DMS153 treated with DMSO at 0.1 percent for 48 hours (cell line): ENCODE measurements around the gene ADCY5.
A peak's percentile ranks its signal among the peaks of the same experiment; 100 is the strongest.

Experiments
- DNase-seq: peaks from one replicate; lab custom pipeline; 2025; ENCODE audit not compliant: unreplicated experiment; lab: John Stamatoyannopoulos, UW

Gene ADCY5

GRCh38 chr3:123344175-123344906 lies 104.5 kb downstream of the ADCY5 start:
- no peak for DNase-seq

DNA sequence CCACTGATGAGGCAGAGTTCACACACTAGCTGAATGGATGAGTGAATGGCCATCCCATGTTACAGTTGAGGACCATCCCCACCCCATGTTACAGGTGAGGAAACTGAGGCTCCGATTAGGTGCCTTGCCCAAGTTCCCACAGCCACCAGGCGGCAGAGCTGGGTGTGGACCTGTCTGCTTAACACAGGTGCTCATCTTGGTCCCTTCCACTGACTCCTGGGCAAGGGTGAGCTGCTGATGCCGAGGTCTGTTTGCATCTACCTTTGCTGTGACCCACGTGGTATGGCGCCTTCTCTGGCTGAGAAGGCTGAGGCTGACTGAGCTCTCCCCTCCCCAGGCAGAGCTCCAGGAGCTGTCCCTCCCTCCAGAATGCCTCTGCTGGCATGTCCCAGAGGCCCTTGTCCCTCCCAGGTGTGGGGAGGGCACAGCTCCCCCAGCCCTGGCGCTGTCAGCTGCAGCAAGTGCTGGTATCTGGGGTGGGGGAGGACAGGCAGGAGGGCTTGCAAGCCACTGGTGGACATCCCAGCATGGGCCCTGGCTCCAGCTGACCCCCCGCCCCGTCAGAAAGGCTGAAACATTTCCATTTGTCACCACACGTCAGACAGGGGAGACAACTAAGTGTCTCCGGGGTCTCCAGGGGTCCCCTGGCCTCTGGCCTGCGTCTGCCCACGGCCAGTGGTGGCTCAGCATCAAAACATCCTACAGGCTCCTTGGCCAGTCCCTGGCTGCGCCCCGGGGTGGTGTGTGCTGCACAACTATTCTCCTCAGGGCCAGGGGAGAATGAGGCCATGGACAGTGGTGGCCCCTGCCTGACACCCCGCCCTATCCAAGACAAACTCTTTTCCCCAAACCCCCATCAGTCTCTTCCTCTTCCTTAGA lies 105.4 kb downstream of the ADCY5 start:
- DNase-seq: no peak

DNA sequence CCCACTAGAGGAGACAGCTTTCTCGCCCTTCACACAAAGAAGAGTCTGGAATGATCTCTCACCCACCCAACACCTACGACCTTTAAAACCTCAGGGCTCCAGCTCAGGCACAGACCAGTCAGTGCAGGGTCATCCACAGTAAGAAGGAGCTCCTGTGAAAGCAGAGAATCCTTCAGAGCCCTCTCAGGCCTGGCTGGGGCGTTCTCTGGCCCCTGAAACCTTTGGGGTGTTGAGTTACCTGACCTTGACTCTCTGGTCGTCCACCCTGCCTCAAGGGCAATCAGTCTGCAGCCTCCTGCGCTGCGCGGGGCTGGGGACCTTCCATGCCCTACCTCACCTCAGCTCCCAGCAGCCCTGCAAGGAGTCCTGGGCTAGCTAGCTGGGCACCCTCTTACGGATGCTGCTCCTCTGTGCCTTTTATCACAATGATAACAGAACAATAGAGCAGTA lies 106.2 kb downstream of the ADCY5 start:
- no peak for DNase-seq

DNA sequence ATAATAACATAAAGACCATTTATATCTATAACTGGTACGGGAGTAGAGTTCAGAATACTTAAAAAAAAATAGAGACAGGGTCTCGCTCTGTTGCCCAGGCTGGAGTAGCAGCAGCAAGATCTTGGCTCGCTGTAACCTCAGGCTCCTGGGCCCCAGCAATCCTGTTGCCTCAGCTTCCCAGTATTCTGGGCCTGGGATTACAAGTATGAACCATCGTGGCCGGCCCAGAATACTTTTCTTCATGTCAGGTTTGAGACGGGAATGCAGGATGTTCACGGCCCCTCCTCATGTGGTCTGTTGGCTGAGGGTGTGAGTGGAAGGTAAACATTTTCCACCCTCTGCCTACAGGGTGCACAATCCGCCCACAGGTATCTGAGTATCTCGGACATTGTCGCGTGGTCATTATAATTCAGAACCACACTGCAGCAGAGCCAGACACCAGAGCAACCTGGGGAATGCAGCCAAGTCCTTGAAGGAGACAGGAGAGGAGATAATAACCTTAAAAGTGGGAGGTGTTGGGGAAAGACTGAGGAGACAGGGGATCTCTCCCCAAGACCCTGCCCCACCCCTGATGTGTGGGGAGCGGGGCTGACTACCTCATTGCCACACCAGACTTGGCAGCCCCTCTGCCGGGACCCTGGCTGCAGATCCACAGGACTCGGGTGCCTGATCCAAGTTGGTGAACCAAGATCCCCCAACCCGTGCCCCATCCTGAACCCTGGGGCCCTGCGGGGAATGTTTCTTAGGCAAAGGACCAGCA lies 106.8 kb downstream of the ADCY5 start:
- no peak for DNase-seq

DNA sequence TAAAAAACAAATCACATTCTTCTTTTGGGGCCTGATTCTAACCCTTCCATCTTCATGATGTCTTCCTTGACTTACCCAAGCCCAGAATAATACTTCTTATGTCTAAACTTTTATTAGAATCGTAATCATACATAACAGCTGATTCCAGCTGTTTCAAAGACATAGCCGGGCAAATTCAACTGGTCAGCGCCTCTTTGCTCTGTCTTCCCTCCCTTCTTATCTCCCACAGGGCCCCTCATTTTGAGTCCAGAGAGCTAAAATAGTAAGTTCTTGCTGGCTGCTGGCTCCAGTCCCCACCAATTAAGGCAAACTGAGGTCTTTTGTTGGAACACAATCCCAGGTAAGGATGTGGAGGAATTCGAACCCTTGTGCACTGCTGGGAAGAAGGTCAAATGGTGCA lies 108.6 kb downstream of the ADCY5 start:
- no peak for DNase-seq

DNA sequence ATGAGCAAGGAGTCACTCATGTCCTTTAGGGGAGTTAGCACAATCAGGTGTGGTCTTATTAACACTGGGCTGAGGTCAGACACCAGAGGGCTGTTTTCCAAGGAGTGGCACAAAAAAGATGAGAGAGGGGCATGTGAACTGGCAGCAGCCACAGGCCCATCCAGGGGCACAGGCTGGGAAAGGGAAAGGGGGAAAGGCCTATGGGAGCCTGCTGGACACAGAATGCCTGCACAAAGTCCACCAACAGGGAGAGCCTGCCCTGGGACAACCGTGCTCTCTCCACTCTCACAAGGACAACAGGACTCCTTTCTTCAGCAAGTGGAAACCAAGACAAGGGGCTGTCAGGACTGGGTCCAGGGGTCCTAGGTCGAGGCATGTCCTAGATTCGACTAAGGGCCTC lies 109.6 kb downstream of the ADCY5 start:
- DNase-seq: no peak

DNA sequence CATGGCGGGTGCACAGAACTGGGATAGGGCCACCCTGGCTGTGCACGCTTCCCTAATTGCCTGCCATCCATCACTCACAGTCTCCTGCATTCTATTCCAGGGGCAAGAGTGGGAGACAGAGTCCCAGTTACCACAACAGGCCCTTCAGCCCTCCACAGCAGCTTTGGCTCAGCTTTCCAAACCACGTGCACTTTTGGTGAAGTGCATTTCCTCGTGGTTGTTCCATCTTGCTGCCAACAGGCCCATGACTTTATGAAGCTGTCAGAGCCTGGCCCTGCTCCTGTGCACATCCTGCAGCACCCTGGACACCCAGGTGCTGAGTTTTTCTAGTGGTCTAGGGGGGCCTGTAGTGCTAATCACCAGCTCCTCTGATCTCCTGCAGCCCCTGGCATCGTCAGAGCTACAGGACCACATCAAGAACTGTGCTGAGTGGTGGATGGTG lies 110.2 kb downstream of the ADCY5 start:
- DNase-seq: no peak

GRCh38 chr3:123337948-123338619 lies 110.8 kb downstream of the ADCY5 start:
- DNase-seq: peak; percentile 20

- no peak for DNase-seq
Observed at GRCh38 chr3:123337226-123337625, 111.7 kb downstream of the ADCY5 start.

DNA sequence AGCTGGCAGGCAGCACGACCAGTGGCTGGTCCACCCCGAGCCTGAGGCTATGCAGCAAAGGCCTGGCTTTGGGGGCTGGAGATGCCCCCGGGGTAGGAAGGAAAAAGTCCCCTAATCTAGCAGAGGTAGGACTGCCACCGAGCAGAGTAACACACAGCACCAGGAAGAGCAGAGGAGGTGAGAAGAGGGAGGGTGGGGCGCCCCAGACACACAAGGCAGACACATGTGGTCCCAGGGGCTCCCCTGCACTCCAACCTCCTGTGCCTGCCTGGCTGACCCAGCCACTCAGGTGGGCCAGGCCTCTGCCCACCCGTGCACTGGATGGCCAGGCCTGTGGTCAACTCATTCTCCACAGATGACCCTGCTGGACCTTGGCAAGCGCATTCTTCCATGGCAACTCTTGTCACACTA lies 112.4 kb downstream of the ADCY5 start:
- DNase-seq: no peak

- no peak for DNase-seq
Observed at GRCh38 chr3:123336001-123336400, 112.9 kb downstream of the ADCY5 start.

GRCh38 chr3:123335007-123335670 lies 113.8 kb downstream of the ADCY5 start:
- no peak for DNase-seq

DNA sequence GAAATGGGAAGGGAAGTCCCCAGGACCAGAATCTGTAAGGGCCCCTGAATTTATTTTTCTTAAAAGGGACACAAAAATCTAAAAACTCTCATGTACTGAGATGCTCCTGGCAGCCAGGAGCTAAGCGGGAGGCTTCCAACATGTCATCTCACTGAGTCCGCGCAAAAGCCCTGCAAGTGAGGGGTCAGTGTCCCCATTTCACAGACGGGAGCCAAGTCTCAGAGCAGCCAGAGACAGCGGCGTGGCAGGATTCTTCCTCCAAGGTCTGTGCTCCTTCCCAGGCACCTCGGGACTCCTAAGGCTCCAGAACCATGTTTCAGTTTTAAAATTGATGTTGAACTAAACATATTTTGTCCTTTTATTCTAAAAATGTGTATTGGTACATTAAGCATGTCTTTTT lies 114.8 kb downstream of the ADCY5 start:
- no peak for DNase-seq

DNA sequence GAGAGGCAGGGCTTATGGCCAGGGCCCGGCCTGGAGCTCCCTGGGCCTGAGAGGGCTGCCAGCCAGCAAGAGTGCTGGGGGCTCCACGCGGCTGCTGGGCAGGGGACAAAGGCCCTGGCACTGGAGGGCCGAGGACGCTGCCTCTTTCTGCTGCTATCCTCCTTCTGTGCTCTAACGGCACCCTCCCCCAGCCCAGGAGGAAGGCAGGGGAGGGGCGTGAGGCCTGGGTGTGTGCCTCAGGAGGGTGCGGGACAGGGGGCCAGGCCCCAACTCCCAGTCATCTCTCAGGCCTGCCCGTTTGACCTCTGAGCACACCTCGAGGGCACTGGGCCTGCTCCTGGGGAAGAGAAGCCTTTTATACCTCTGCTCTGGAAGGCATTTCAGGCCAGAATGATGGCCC lies 115.5 kb downstream of the ADCY5 start:
- DNase-seq: no peak

DNA sequence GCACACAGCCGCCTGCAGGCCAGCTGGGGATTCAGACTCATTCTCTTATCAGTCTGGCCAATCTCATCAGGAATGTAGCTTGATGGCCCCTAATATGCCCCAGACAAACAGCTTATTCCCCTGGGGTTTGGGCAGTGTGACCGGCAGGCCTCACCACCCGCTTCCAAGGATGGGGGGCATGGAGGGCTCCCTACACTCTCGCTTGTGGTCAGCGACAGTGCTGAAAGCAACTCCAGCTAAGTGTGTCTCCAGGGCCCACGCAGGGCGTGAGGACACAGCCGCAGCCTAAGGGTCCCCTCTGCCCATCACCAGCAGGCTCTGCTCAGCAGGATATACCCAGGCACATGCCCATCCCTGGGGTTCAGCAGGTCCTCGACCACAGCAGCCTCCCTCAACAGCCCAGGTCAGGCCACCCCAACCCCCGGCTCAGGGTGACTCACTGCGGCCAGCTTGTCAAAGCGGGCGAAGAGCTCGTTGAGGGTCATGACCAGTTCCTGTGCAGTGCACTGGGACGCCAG lies 116.7 kb downstream of the ADCY5 start:
- no peak for DNase-seq

GRCh38 chr3:123331651-123332050 lies 117.2 kb downstream of the ADCY5 start:
- DNase-seq: no peak

DNA sequence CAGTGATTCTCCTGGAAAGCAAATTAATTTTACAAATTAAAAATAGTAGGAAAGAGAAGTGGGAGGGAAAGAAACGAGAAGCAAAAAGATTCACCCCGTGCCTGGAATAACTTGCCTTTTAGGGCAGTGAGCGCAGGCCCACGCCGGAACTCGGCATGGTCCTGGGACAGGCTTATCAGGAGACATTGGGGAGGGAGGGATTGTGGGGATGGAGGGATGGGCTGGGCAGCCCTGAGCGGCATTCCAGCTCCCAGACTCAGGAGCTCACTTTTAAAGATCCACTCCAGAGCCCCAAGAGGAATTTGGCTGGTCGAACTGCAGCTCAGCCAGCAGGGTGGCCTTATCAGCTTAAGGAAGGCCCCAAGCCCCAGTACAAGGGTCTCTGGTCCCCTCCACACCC lies 117.9 kb downstream of the ADCY5 start:
- no peak for DNase-seq

DNA sequence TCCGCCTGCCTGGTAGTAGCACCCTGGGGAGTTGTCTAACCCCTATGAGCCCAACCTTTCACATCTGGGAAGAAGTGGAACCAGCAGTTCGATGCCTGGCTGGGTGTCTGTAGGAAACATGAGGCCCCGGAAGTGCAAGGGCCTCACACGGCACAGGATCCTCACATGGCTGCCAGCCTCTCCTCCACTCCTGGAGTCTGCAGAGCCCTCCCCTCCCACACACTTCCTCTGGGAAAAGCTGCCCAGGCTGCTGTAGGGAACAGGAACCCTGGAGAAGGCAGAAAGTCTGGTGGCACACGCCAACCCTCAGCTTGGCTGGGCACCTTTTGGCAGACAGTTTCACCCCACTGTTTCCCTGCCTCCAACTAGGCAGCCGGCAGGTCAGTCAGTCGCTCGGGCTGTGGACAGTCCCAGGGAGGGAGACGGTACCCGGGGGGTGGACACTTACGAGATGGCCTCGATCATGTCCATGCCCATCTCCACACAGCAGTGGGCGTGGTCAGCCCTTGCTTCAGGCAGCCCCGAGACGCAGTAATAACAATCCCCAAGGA lies 118.4 kb downstream of the ADCY5 start:
- DNase-seq: no peak

- no peak for DNase-seq
Observed at GRCh38 chr3:123329636-123330340, 119.1 kb downstream of the ADCY5 start.
